GM18909 (cell line): ENCODE results near the gene FBN1.

Experiments
- ATAC-seq: cut with Tn5 transposase; IDR thresholded peaks from one replicate; pipeline ENCODE4 v1.9.1; 2021; ENCODE audit warnings: mild to moderate bottlenecking; ENCODE audit not compliant: unreplicated experiment, poor library complexity

FBN1 gene

GRCh38 chr15:48653216-48653615 is 7.7 kb upstream of the FBN1 start:
- ATAC-seq: no peak

- ATAC-seq: no peak
These were observed 7.1 kb upstream of the FBN1 start for GRCh38 chr15:48652510-48653076.

GRCh38 chr15:48650931-48651330 is 5.4 kb upstream of the FBN1 start:
- ATAC-seq: no peak

GRCh38 chr15:48647962-48648361 is 2.5 kb upstream of the FBN1 start:
- no peak for ATAC-seq

GRCh38 chr15:48646331-48646730 is 822 bp upstream of the FBN1 start:
- no peak for ATAC-seq

- peak; percentile 44 for ATAC-seq
These were observed 517 bp downstream of the FBN1 start for GRCh38 chr15:48644827-48645557.

- no peak for ATAC-seq
These were observed 1.1 kb downstream of the FBN1 start for GRCh38 chr15:48644467-48644826.

GRCh38 chr15:48643776-48644466 is 1.6 kb downstream of the FBN1 start:
- ATAC-seq: no peak

- no peak for ATAC-seq
These were observed 2.3 kb downstream of the FBN1 start for GRCh38 chr15:48643206-48643605.

GRCh38 chr15:48642795-48643194 is 2.7 kb downstream of the FBN1 start:
- no peak for ATAC-seq

- peak; percentile 32 for ATAC-seq
These were observed 4.1 kb downstream of the FBN1 start for GRCh38 chr15:48641416-48641815.

GRCh38 chr15:48638963-48639362 is 6.5 kb downstream of the FBN1 start:
- ATAC-seq: no peak

GRCh38 chr15:48637639-48638038 is 7.9 kb downstream of the FBN1 start:
- no peak for ATAC-seq

- no peak for ATAC-seq
These were observed 9.0 kb downstream of the FBN1 start for GRCh38 chr15:48636511-48636910.

- no peak for ATAC-seq
These were observed 10.6 kb downstream of the FBN1 start for GRCh38 chr15:48634893-48635292.

GRCh38 chr15:48634096-48634495 is 11.4 kb downstream of the FBN1 start:
- no peak for ATAC-seq

GRCh38 chr15:48632651-48633050 is 12.9 kb downstream of the FBN1 start:
- ATAC-seq: no peak

GRCh38 chr15:48631176-48631770 is 14.2 kb downstream of the FBN1 start:
- ATAC-seq: no peak

- no peak for ATAC-seq
These were observed 15.3 kb downstream of the FBN1 start for GRCh38 chr15:48630245-48630644.

- ATAC-seq: no peak
These were observed 16.7 kb downstream of the FBN1 start for GRCh38 chr15:48628832-48629231.

- ATAC-seq: no peak
These were observed 18.1 kb downstream of the FBN1 start for GRCh38 chr15:48627260-48627940.
